Limb (tissue), 2 donors: ENCODE data around the gene DDX41.

Experiments used
- DNase-seq, 2 donors: peaks; one replicate each; pipeline ENCODE4 v3.0.0-alpha.2; 2016; ENCODE audit errors: extremely low spot score in 2 of 2

The DDX41 gene

GRCh38 chr5:177469750-177470525 lies 46.8 kb downstream of the DDX41 start:
- DNase-seq = no peak

- no peak for DNase-seq
These were observed 47.8 kb downstream of the DDX41 start for GRCh38 chr5:177468685-177469628.

DNA sequence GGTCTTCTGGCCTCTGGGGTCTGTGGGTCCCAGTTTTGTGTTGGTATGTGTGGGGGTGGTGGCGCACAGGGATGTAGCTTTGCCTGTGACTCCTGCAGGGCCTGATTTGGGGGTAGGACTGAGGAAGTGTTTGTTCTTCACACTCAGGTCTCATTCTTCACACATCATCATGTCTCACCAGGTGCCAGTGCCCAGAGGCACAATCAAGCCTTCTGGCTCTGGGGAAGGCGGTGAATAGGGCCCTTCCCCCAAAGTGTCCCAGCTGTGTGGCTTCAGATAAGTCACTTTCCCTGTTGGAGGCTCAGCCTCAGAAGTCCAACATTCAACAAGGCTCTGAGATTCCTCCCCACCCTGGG lies 48.5 kb downstream of the DDX41 start:
- DNase-seq = no peak

DNA sequence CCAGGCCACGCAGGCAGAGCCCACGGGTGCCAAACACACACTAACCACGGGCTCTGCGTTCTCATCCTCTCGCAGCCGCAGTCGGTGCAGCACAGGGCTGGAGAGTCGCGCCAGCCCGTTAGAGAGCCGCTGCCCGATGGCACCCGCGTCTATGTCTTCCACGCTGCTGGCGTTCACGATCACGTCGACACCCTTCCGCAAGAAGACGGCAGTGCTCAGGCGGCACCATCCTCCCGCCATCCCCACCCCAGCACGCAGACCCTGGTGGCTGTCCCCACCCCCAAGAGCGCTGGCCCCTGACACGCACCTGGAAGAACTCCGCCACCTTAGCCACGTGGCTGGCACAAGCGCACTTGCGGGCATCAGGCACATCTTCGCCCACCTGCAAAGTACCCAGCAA lies 49.3 kb downstream of the DDX41 start:
- DNase-seq = no peak

DNA sequence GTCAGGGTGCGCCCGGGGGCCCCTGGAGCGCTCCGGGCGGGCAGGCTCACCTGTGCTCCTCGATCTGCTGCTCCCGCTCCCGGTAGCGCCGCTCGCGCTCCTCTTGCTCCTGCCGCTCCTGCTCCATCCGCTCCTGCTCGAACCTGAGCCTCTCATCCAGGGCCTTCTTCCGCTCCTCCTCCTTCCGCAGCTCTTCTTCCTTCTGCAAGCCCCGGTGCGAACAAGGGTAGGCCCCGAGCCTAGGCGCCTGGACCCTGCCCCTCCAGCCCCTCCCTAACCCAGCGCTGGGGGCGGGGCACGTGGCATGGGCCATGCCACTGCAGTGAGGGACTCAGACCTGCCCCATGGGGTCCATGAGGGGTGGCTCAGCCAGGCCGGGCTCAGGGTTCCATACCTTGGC lies 49.9 kb downstream of the DDX41 start:
- DNase-seq = no peak

- DNase-seq = no peak
These were observed 51.7 kb downstream of the DDX41 start for GRCh38 chr5:177465044-177465443.

- DNase-seq = no peak
These were observed 54.6 kb downstream of the DDX41 start for GRCh38 chr5:177462021-177462670.
